HEK293 (cell line): ENCODE measurements around the gene IL36B.

ENCODE experiments used
- CTCF ChIP-seq: fragments of 450-650 bp; formaldehyde crosslinking; IDR thresholded peaks from 2 replicates; pipeline ENCODE4 v1.5.1; 2016; ENCODE audit warnings: missing biosample characterization, missing genetic modification characterization
- IKZF3 ChIP-seq: fragments of 450-650 bp; IDR thresholded peaks from 2 replicates; pipeline ENCODE4 v1.5.0; 2018; ENCODE audit warnings: missing biosample characterization, mild to moderate bottlenecking, missing genetic modification characterization, moderate library complexity
- KLF1 ChIP-seq: fragments of 450-650 bp; formaldehyde crosslinking; IDR thresholded peaks from 2 replicates; pipeline ENCODE4 v1.5.1; 2016; ENCODE audit warnings: missing biosample characterization, missing genetic modification characterization
- SP2 ChIP-seq: fragments of 450-650 bp; formaldehyde crosslinking; IDR thresholded peaks from 2 replicates; pipeline ENCODE4 v1.5.1; 2016; ENCODE audit warnings: missing biosample characterization, missing genetic modification characterization
- TRIM28 ChIP-seq: IDR thresholded peaks from 2 replicates; pipeline ENCODE4 v1.6.1; 2011; ENCODE audit warnings: low read length, control low read depth, borderline replicate concordance
- ZNF274 ChIP-seq, 2 experiments: fragments of 200-500 bp in 1 of 2; fragments of 450-650 bp in 1 of 2; sonication (Bioruptor generic) in 1 of 2; formaldehyde crosslinking in 1 of 2; IDR thresholded peaks; 2 replicates each; pipeline versions ENCODE4 v1.5.1 to v1.6.1; 2014 to 2016; ENCODE audit warnings: borderline replicate concordance in 1 of 2, inconsistent platforms in 1 of 2, low read length in 1 of 2, missing biosample characterization in 1 of 2, missing genetic modification characterization in 1 of 2
- ZNF394 ChIP-seq: fragments of 450-650 bp; formaldehyde crosslinking; IDR thresholded peaks from 2 replicates; pipeline ENCODE4 v1.5.1; 2016; ENCODE audit warnings: missing biosample characterization, missing genetic modification characterization, mild to moderate bottlenecking, moderate library complexity, borderline replicate concordance

- TF ChIP-seq CTCF (tag by site-specific recombination) (no peak), ZNF274 (IDR thresholded peaks at IDR 0.05; ENCODE audit: low read length) (no peak), ZNF274 (tag by site-specific recombination; IDR thresholded peaks at IDR 0.05; ENCODE audit: borderline replicate concordance) (no peak), IKZF3 (no peak), KLF1 (no peak), ZNF394 (tag by site-specific recombination) (no peak), SP2 (tag by site-specific recombination) (no peak), TRIM28 (no peak)
Measured at GRCh38 chr2:113091231-113091896, 38.7 kb upstream of the IL36B start.
